ENCODE data around the gene ACTMAP.

GRCh38 chr19:40691421-40692211, 58.7 kb downstream of the ACTMAP start:
- TF ChIP-seq POLR2AphosphoS5 (IDR thresholded peaks at IDR 0.05; ENCODE audit: low read depth, low read length), result no peak
- no peak for TF ChIP-seq TAF1 (IDR thresholded peaks at IDR 0.05; ENCODE audit: borderline replicate concordance, low read depth, low read length)
- TF ChIP-seq POLR2A (IDR thresholded peaks at IDR 0.05; ENCODE audit: low read depth, low read length), result no peak

All from GM12892 (cell line).